IMR-90 (cell line): ENCODE results near the gene LRPAP1. TPM values are rescaled to one million over a fixed set of nuclear protein-coding genes. Genes with fewer than 3 reads are reported as not detected.
"Not testable (repeated sequence)": the region's sequence is repeated elsewhere in the genome, so short reads cannot be mapped to it uniquely, and the experiment has no call there.

ENCODE experiments used
- ATAC-seq: fragments of 200-7000 bp; cut with Tn5 transposase; 2 replicates; pipeline ENCODE4 v1.9.1; 2020; ENCODE audit warnings: low read depth, mild to moderate bottlenecking, moderate library complexity
- BruUV-seq: library from RNA; stranded (reverse); fragments of 400-500 nt; replicated peaks from 2 replicates; lab custom pipeline; 2021; lab: Mats Ljungman, UMichigan
- CTCF ChIA-PET: fragments of 300-600 bp; formaldehyde crosslinking; extraction: SDS; loops from one replicate; lab custom pipeline; 2021; ENCODE audit warnings: antibody characterized with exemption; lab: Yijun Ruan, JAX
- POLR2A ChIA-PET: fragments of 300-600 bp; sonication (Branson Sonifier 250); formaldehyde crosslinking; loops from one replicate; lab custom pipeline; 2022; ENCODE audit warnings: antibody characterized with exemption; ENCODE audit not compliant: unreplicated experiment; lab: Charles Lee
- DNase-seq: peaks from one replicate; pipeline ENCODE4 v3.0.0; 2013
- H2AFZ ChIP-seq: replicated peaks from 2 replicates; pipeline ENCODE3; 2013; ENCODE audit warnings: low read length, mild to moderate bottlenecking; ENCODE audit not compliant: poor library complexity
- H2AK5ac ChIP-seq: 2 replicates; pipeline ENCODE4 v1.6.1; 2013; ENCODE audit warnings: low read depth, low read length, inconsistent platforms
- H2AK9ac ChIP-seq: replicated peaks from 2 replicates; pipeline ENCODE3; 2013; ENCODE audit warnings: mild to moderate bottlenecking, low read depth, low read length, moderate library complexity; ENCODE audit not compliant: poor library complexity
- H2BK120ac ChIP-seq: 2 replicates; pipeline ENCODE4 v1.6.1; 2013; ENCODE audit warnings: low read depth, low read length, inconsistent platforms
- H2BK15ac ChIP-seq: 3 replicates; pipeline ENCODE4 v1.6.1; 2013; ENCODE audit warnings: low read depth, low read length, inconsistent platforms
- H2BK20ac ChIP-seq: 2 replicates; pipeline ENCODE4 v1.6.1; 2013; ENCODE audit warnings: low read depth, mild to moderate bottlenecking, inconsistent platforms, low read length, moderate library complexity
- H2BK5ac ChIP-seq: 2 replicates; pipeline ENCODE4 v1.6.1; 2013; ENCODE audit warnings: mild to moderate bottlenecking, low read depth, low read length, inconsistent platforms; ENCODE audit not compliant: poor library complexity, severe bottlenecking
- H3K14ac ChIP-seq: replicated peaks from 2 replicates; pipeline ENCODE4 v1.6.1; 2013; ENCODE audit warnings: low read depth, low read length, inconsistent platforms
- H3K18ac ChIP-seq: 2 replicates; pipeline ENCODE4 v1.6.1; 2013; ENCODE audit warnings: low read depth, low read length, control low read depth
- H3K23ac ChIP-seq: 2 replicates; pipeline ENCODE4 v1.6.1; 2013; ENCODE audit warnings: low read depth, low read length, inconsistent platforms
- H3K27ac ChIP-seq: 2 replicates; pipeline ENCODE4 v1.5.1; 2013; ENCODE audit warnings: mild to moderate bottlenecking, control low read depth, low read length; ENCODE audit not compliant: insufficient read depth
- H3K27me3 ChIP-seq: 2 replicates; pipeline ENCODE4 v1.6.1; 2013; ENCODE audit warnings: low read length; ENCODE audit not compliant: control insufficient read depth, insufficient read depth
- H3K36me3 ChIP-seq: 2 replicates; pipeline ENCODE4 v1.6.1; 2013; ENCODE audit warnings: low read length, mixed read lengths; ENCODE audit not compliant: control insufficient read depth, insufficient read depth
- H3K4ac ChIP-seq: 2 replicates; pipeline ENCODE4 v1.6.1; 2013; ENCODE audit warnings: low read depth, low read length, inconsistent platforms
- H3K4me1 ChIP-seq: 2 replicates; pipeline ENCODE4 v1.6.1; 2013; ENCODE audit warnings: low read length, mixed read lengths; ENCODE audit not compliant: control insufficient read depth, insufficient read depth
- H3K4me2 ChIP-seq: 2 replicates; pipeline ENCODE4 v1.6.1; 2013; ENCODE audit warnings: low read depth, mild to moderate bottlenecking, control low read depth, low read length, moderate library complexity
- H3K4me3 ChIP-seq: 2 replicates; pipeline ENCODE4 v1.5.1; 2013; ENCODE audit warnings: low read depth, mild to moderate bottlenecking, control low read depth, low read length, moderate library complexity; ENCODE audit not compliant: insufficient read depth
- H3K56ac ChIP-seq: 2 replicates; pipeline ENCODE4 v1.6.1; 2013; ENCODE audit warnings: low read length, inconsistent platforms; ENCODE audit not compliant: insufficient read depth; ENCODE audit errors: extremely low read depth
- H3K79me1 ChIP-seq, 2 experiments: 2 replicates each; pipeline ENCODE4 v1.6.1; 2013; ENCODE audit warnings: low read length in 2 of 2, inconsistent platforms in 1 of 2, low read depth in 1 of 2
- H3K9ac ChIP-seq: 2 replicates; pipeline ENCODE4 v1.6.1; 2013; ENCODE audit warnings: low read depth, low read length, control low read depth
- H3K9me1 ChIP-seq: 2 replicates; pipeline ENCODE4 v1.6.1; 2013; ENCODE audit warnings: low read length, inconsistent platforms; ENCODE audit not compliant: insufficient read depth
- H3K9me3 ChIP-seq: 2 replicates; pipeline ENCODE4 v1.6.1; 2013; ENCODE audit warnings: low read length; ENCODE audit not compliant: control insufficient read depth, insufficient read depth
- H4K20me1 ChIP-seq: 2 replicates; pipeline ENCODE4 v1.6.1; 2013; ENCODE audit warnings: low read length, inconsistent platforms; ENCODE audit not compliant: insufficient read depth
- H4K5ac ChIP-seq: 2 replicates; pipeline ENCODE4 v1.6.1; 2013; ENCODE audit warnings: mild to moderate bottlenecking, low read depth, low read length, control low read depth
- H4K8ac ChIP-seq, 2 experiments: 2 replicates each; pipeline ENCODE4 v1.6.1; 2013; ENCODE audit warnings: low read depth in 2 of 2, low read length in 2 of 2, control low read depth in 1 of 2, inconsistent platforms in 1 of 2
- H4K91ac ChIP-seq: 2 replicates; pipeline ENCODE4 v1.6.1; 2013; ENCODE audit warnings: low read depth, low read length, inconsistent platforms; ENCODE audit not compliant: insufficient read depth
- WGBS, 2 experiments: methylation state at CpG; one replicate each; pipeline versions ENCODE4 v1.1.5 to v1.1.7; 2013; ENCODE audit warnings: missing lambda C conversion rate in 2 of 2; ENCODE audit not compliant: insufficient read length in 1 of 2; ENCODE audit errors: extremely low coverage in 2 of 2; 5-methylcytosine and 5-hydroxymethylcytosine counted together
- dilution Hi-C: fragments of 300-500 bp; cut with HindIII; formaldehyde crosslinking; loops from one replicate; pipeline ENCODE4 v1.14.3; 2018; ENCODE audit warnings: low sequenced_read_pairs; ENCODE audit not compliant: unreplicated experiment
- in situ Hi-C: fragments of 300-500 bp; cut with MboI; formaldehyde crosslinking; loops from 3 replicates; pipeline ENCODE4 v1.14.3; 2019; ENCODE audit warnings: low sequenced_read_pairs, inconsistent platforms, mixed read lengths
- intact Hi-C: fragments of 100-400 bp; cut with micrococcal nuclease; formaldehyde crosslinking; loops from 2 replicates; pipeline ENCODE4 v1.10.0; 2022
- polyA plus RNA-seq, 3 experiments: library from polyadenylated mRNA; depleted of rRNA; stranded (reverse); fragments of >200 nt; gene quantifications; 2 replicates each; pipeline ENCODE4 v1.2.3, GENCODE V29; 2012; ENCODE audit warnings: low replicate concordance in 1 of 3
- total RNA-seq: library from RNA; depleted of rRNA; stranded (reverse); fragments of >200 nt; gene quantifications from 2 replicates; pipeline ENCODE4 v1.2.3, GENCODE V29; 2012

Gene LRPAP1
- total and polyA plus RNA-seq, 2 of the 4 experiments (the other 2 are of a cell fraction): 135 to 175 TPM

DNA sequence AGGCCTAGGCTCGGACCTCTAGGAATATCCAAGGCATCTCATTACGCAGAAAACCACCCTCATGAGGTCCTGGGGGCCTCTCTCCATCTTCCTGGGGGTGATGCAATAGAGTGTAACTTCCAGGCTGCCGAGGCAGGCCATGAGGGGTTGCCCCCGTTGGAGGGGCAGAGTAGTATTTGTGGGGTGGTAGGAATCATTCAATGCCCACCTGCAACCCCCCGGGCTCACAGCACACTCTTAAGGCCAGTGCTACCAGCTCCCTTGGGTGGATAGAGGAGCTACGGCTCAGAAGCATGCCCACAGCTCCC, 17.4 kb upstream of the LRPAP1 start:
- ATAC-seq, H3K4ac ChIP-seq, H3K79me1 ChIP-seq, H3K23ac ChIP-seq, H3K4me3 ChIP-seq, H4K20me1 ChIP-seq, H3K18ac ChIP-seq, H4K5ac ChIP-seq, H2BK20ac ChIP-seq, POLR2A ChIA-PET, intact Hi-C loops, H3K9me1 ChIP-seq, H3K27ac ChIP-seq, H2BK5ac ChIP-seq, DNase-seq, H2BK120ac ChIP-seq, H3K27me3 ChIP-seq, H3K9me3 ChIP-seq, H2AK5ac ChIP-seq, CTCF ChIA-PET, H2BK15ac ChIP-seq, H3K4me1 ChIP-seq, H4K91ac ChIP-seq, H3K9ac ChIP-seq, H2AFZ ChIP-seq, H2AK9ac ChIP-seq, H3K56ac ChIP-seq, H3K14ac ChIP-seq, dilution Hi-C loops, H3K4me2 ChIP-seq, BruUV-seq, in situ Hi-C loops, H3K36me3 ChIP-seq, H4K8ac ChIP-seq: not testable (repeated sequence)
- WGBS, 2 experiments: no CpG with 5 or more reads among the region's 6 CpGs

- CTCF ChIA-PET, DNase-seq, POLR2A ChIA-PET, H3K56ac ChIP-seq, H3K4me1 ChIP-seq, H3K9ac ChIP-seq, H3K23ac ChIP-seq, H2BK20ac ChIP-seq, H3K4me3 ChIP-seq, H2BK120ac ChIP-seq, H3K27me3 ChIP-seq, dilution Hi-C loops, H3K9me1 ChIP-seq, H3K36me3 ChIP-seq, BruUV-seq, H3K79me1 ChIP-seq, H3K4ac ChIP-seq, H4K8ac ChIP-seq, in situ Hi-C loops, ATAC-seq, H3K9me3 ChIP-seq, H4K91ac ChIP-seq, H4K5ac ChIP-seq, H2BK5ac ChIP-seq, H3K27ac ChIP-seq, H3K4me2 ChIP-seq, H3K18ac ChIP-seq, H2AFZ ChIP-seq, H2AK5ac ChIP-seq, H2AK9ac ChIP-seq, H4K20me1 ChIP-seq, intact Hi-C loops, H3K14ac ChIP-seq, H2BK15ac ChIP-seq: not testable (repeated sequence)
- WGBS, 2 experiments: no CpG with 5 or more reads among the region's 21 CpGs
Measured at GRCh38 chr4:3548991-3549693, 16.9 kb upstream of the LRPAP1 start.
